Natural killer cell (primary cell): ENCODE data around the gene PDXK. TPM values are rescaled to one million over a fixed set of nuclear protein-coding genes. Genes with fewer than 3 reads are reported as not detected.
"Not testable (repeated sequence)": the region's sequence is repeated elsewhere in the genome, so short reads cannot be mapped to it uniquely, and the experiment has no call there.

ENCODE experiments used
- ATAC-seq, 3 donors: fragments of 150-1000 bp in 2 of 3; fragments of 200-7000 bp in 1 of 3; cut with Tn5 transposase; 1 replicate in 1 of 3; 2 replicates in 2 of 3; pipeline ENCODE4 v1.10.0; 2021; ENCODE audit warnings: mild to moderate bottlenecking in 2 of 3, moderate library complexity in 2 of 3
- DNase-seq, 2 donors: peaks; one replicate each; pipeline versions ENCODE4 v3.0.0 to v3.0.0-alpha.2; 2013 to 2021; ENCODE audit warnings: mixed read lengths in 1 of 2
- H3K27ac ChIP-seq: one replicate; pipeline ENCODE4 v1.5.1; 2013; ENCODE audit warnings: mild to moderate bottlenecking, low read length
- H3K27me3 ChIP-seq: one replicate; pipeline ENCODE4 v1.6.1; 2013; ENCODE audit warnings: low read length; ENCODE audit not compliant: control insufficient read depth, insufficient read depth
- H3K36me3 ChIP-seq: one replicate; pipeline ENCODE4 v1.6.1; 2013; ENCODE audit warnings: low read length; ENCODE audit not compliant: control insufficient read depth, insufficient read depth
- H3K4me1 ChIP-seq: one replicate; pipeline ENCODE4 v1.6.1; 2013; ENCODE audit warnings: low read length; ENCODE audit not compliant: control insufficient read depth, insufficient read depth
- H3K4me3 ChIP-seq: one replicate; pipeline ENCODE4 v1.5.1; 2013; ENCODE audit warnings: low read length
- H3K9me3 ChIP-seq: one replicate; pipeline ENCODE4 v1.6.1; 2013; ENCODE audit warnings: low read length; ENCODE audit not compliant: control insufficient read depth, insufficient read depth
- H3K27ac Mint-ChIP-seq, 2 donors: one replicate each; pipeline ENCODE4 v1.8.0; 2022; ENCODE audit warnings: mild to moderate bottlenecking in 2 of 2, mixed read lengths in 2 of 2, moderate library complexity in 1 of 2
- H3K27me3 Mint-ChIP-seq, 2 donors: one replicate each; pipeline ENCODE4 v1.8.0; 2022; ENCODE audit warnings: low read depth in 2 of 2, mixed read lengths in 2 of 2
- H3K36me3 Mint-ChIP-seq: one replicate; pipeline ENCODE4 v1.8.0; 2022; ENCODE audit warnings: mixed read lengths
- H3K4me1 Mint-ChIP-seq, 2 donors: one replicate each; pipeline ENCODE4 v1.8.0; 2022; ENCODE audit warnings: mixed read lengths in 2 of 2
- H3K4me3 Mint-ChIP-seq: one replicate; pipeline ENCODE4 v1.8.0; 2022; ENCODE audit warnings: mild to moderate bottlenecking, moderate library complexity, mixed read lengths
- H3K9me3 Mint-ChIP-seq, 2 donors: one replicate each; pipeline ENCODE4 v1.8.0; 2022; ENCODE audit warnings: mixed read lengths in 2 of 2
- WGBS: methylation state at CpG from one replicate; pipeline ENCODE4 v1.1.7; 2013; ENCODE audit warnings: missing lambda C conversion rate; ENCODE audit not compliant: insufficient coverage; 5-methylcytosine and 5-hydroxymethylcytosine counted together
- intact Hi-C: fragments of 100-400 bp; cut with micrococcal nuclease; formaldehyde crosslinking; loops from one replicate; pipeline ENCODE4 v1.14.2; 2022
- total RNA-seq, 4 donors: library from RNA; stranded (reverse); fragments of 120-200 nt in 1 of 4; gene quantifications; one replicate each; pipeline versions ENCODE4 v1.2.3 to v1.2.4, GENCODE V29; 2013 to 2022
- TF ChIP-seq, protein P1 (sequence below): fragments of 200-600 bp; IDR thresholded peaks from one replicate; pipeline ENCODE4 v1.8.0; 2022; ENCODE audit warnings: antibody characterized with exemption

PDXK gene
- total RNA-seq, 3 donors from 2014 or later (not counting 1 experiment from before 2014, with no cell fraction given), result 73.8 to 77.0 (median 74.6) TPM

DNA sequence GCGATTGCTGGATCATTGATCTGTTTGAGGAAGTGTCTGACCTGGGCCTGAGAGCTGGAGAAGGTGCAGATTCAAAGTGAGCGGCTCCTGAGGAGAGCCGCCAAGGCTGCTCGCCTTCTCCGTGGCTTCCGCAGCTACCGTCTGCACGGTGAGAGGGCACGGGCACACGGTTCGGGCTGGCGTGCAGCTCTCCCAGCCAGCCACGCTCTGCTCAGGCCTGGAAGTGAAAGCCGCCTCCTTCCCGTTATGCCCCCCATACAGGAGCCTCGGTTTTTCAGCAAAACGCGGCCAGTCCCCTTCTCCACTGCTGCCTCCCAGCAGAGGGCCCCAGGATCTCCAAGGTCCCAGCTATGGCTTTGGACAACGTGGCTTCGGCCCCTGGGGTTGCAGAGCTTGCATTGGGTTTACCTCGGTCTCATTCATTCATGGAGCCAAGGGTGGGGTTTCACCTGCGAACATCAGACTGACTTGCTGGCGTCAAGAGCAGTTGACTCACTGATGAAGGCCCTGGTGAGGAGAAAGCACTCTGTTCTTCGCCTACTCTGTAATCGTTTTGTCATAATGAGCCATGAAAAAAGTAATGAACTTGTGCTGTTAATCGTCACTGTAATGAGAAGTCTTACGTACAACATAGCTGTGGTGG, 24.4 kb upstream of the PDXK start:
- ATAC-seq, result no peak

DNA sequence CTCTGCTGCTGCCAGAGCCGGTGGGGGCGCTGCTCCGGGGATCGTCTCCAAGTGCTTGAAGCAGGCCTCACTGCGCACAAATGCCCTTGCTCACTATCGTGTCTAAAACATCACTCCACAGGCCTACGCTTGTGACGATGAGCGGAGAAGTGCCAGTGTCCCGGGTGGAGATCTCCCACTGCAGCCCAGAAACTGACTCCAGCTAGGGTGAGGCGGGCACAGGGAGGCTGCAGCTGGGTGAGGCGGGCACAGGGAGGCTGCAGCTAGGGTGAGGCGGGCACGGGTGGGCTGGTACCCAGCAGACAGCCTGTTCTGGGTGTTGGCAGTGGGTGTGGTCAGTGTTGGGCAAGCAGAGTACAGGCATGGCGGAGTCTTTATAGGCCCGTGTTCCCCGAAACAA, 22.7 kb upstream of the PDXK start:
- Histone ChIP-seq H3K27ac (no peak overlapping the region), H3K27me3 (no peaks in the 10 kb centered on the region), H3K4me1 (peaks cover 8% of the 10 kb centered on the region), H3K4me3 (no peak overlapping the region), H3K9me3 (no peaks in the 10 kb centered on the region), H3K36me3 (peaks cover 20% of the 10 kb centered on the region)
- no peak overlapping the region for H3K27ac Mint-ChIP-seq
- 97% methylated on average over 17 of the region's 17 CpGs for WGBS
- H3K36me3 Mint-ChIP-seq, result no peaks in the 10 kb centered on the region
- DNase-seq, result no peak
- intact Hi-C loops, result no loop called here
- H3K9me3 Mint-ChIP-seq, result no peaks in the 10 kb centered on the region
- H3K4me3 Mint-ChIP-seq, result no peak overlapping the region
- no peaks in the 10 kb centered on the region for H3K4me1 Mint-ChIP-seq
- ATAC-seq, result no peak
- no peaks in the 10 kb centered on the region for H3K27me3 Mint-ChIP-seq
- TF ChIP-seq, protein P1, sequence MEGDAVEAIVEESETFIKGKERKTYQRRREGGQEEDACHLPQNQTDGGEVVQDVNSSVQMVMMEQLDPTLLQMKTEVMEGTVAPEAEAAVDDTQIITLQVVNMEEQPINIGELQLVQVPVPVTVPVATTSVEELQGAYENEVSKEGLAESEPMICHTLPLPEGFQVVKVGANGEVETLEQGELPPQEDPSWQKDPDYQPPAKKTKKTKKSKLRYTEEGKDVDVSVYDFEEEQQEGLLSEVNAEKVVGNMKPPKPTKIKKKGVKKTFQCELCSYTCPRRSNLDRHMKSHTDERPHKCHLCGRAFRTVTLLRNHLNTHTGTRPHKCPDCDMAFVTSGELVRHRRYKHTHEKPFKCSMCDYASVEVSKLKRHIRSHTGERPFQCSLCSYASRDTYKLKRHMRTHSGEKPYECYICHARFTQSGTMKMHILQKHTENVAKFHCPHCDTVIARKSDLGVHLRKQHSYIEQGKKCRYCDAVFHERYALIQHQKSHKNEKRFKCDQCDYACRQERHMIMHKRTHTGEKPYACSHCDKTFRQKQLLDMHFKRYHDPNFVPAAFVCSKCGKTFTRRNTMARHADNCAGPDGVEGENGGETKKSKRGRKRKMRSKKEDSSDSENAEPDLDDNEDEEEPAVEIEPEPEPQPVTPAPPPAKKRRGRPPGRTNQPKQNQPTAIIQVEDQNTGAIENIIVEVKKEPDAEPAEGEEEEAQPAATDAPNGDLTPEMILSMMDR, result no peak

More for the DNA sequence above, 24.4 kb upstream of the PDXK start:
- no peaks in the 10 kb centered on the region for H3K9me3 Mint-ChIP-seq
- Histone ChIP-seq H3K4me1 (no peaks in the 10 kb centered on the region), H3K9me3 (no peaks in the 10 kb centered on the region), H3K27ac (no peak overlapping the region), H3K36me3 (peaks cover 35% of the 10 kb centered on the region), H3K4me3 (no peak overlapping the region), H3K27me3 (no peaks in the 10 kb centered on the region)
- no peaks in the 10 kb centered on the region for H3K27me3 Mint-ChIP-seq
- H3K4me1 Mint-ChIP-seq, result no peaks in the 10 kb centered on the region
- TF ChIP-seq, protein P1, result no peak
- no peak overlapping the region for H3K4me3 Mint-ChIP-seq
- H3K36me3 Mint-ChIP-seq, result no peaks in the 10 kb centered on the region
- intact Hi-C loops, result no loop called here
- no peak for DNase-seq
- no peak overlapping the region for H3K27ac Mint-ChIP-seq
- 96% methylated on average over 27 of the region's 27 CpGs for WGBS

- Histone ChIP-seq H3K4me1 (peaks cover 25% of the 10 kb centered on the region), H3K27me3 (no peaks in the 10 kb centered on the region), H3K36me3 (peaks cover 9% of the 10 kb centered on the region), H3K9me3 (no peaks in the 10 kb centered on the region), H3K4me3 (no peak overlapping the region), H3K27ac (no peak overlapping the region)
- no peak overlapping the region for H3K4me3 Mint-ChIP-seq
- H3K36me3 Mint-ChIP-seq, result no peaks in the 10 kb centered on the region
- peaks cover 4 to 5% of the 10 kb centered on the region in 2 donors for H3K4me1 Mint-ChIP-seq
- no peaks in the 10 kb centered on the region for H3K9me3 Mint-ChIP-seq
- ATAC-seq, result no peak
- peak in 1 of 2 donors; percentile 42 for DNase-seq
- WGBS, result 85% methylated on average over 9 of the region's 11 CpGs
- TF ChIP-seq, protein P1, result no peak
- no peak overlapping the region for H3K27ac Mint-ChIP-seq
- H3K27me3 Mint-ChIP-seq, result no peaks in the 10 kb centered on the region
- intact Hi-C loops, result no loop called here
Measured at GRCh38 chr21:43697758-43698643, 20.9 kb upstream of the PDXK start.

- peaks cover 11% of the 10 kb centered on the region in 2 donors for H3K4me1 Mint-ChIP-seq
- peak in 1 of 2 donors; percentile 30 for DNase-seq
- H3K9me3 Mint-ChIP-seq, H3K9me3 ChIP-seq, H3K4me3 ChIP-seq, ATAC-seq, H3K4me3 Mint-ChIP-seq, H3K36me3 ChIP-seq, intact Hi-C loops, H3K36me3 Mint-ChIP-seq, H3K27ac ChIP-seq, H3K27me3 ChIP-seq, H3K27ac Mint-ChIP-seq, H3K27me3 Mint-ChIP-seq: not testable (repeated sequence)
- peaks cover 33% of the 10 kb centered on the region for H3K4me1 ChIP-seq
- WGBS, result 79% methylated on average over 4 of the region's 5 CpGs
Measured at GRCh38 chr21:43699492-43699777, 19.5 kb upstream of the PDXK start.
